Skeletal muscle tissue (tissue), 4 donors: ENCODE data around the gene HNRNPCL2. TPM values are rescaled to one million over a fixed set of nuclear protein-coding genes. Genes with fewer than 3 reads are reported as not detected.
"Not testable (repeated sequence)": the region's sequence is repeated elsewhere in the genome, so short reads cannot be mapped to it uniquely, and the experiment has no call there.

Experiments
- H3K27ac ChIP-seq: one replicate; pipeline ENCODE4 v1.7.0; 2013; ENCODE audit warnings: mild to moderate bottlenecking, low read depth, low read length, inconsistent platforms
- H3K27me3 ChIP-seq, 3 donors: one replicate each; pipeline ENCODE4 v1.7.0; 2013; ENCODE audit warnings: low read length in 3 of 3; ENCODE audit not compliant: control insufficient read depth in 3 of 3, insufficient read depth in 3 of 3
- H3K36me3 ChIP-seq, 3 donors: one replicate each; pipeline ENCODE4 v1.7.0; 2013; ENCODE audit warnings: low read length in 3 of 3; ENCODE audit not compliant: control insufficient read depth in 3 of 3, insufficient read depth in 3 of 3
- H3K4me1 ChIP-seq, 3 donors: one replicate each; pipeline ENCODE4 v1.7.0; 2013; ENCODE audit warnings: low read length in 3 of 3, mild to moderate bottlenecking in 3 of 3; ENCODE audit not compliant: control insufficient read depth in 3 of 3, insufficient read depth in 3 of 3
- H3K4me3 ChIP-seq, 3 donors: one replicate each; pipeline ENCODE4 v1.7.0; 2013; ENCODE audit warnings: low read length in 3 of 3
- H3K9ac ChIP-seq, 3 donors: one replicate each; pipeline ENCODE4 v1.7.0; 2013; ENCODE audit warnings: low read length in 3 of 3, mild to moderate bottlenecking in 3 of 3, moderate library complexity in 2 of 3, low read depth in 1 of 3
- H3K9me3 ChIP-seq, 3 donors: one replicate each; pipeline ENCODE4 v1.7.0; 2013; ENCODE audit warnings: low read length in 3 of 3; ENCODE audit not compliant: control insufficient read depth in 3 of 3
- total RNA-seq: library from RNA; depleted of rRNA; stranded (reverse); fragments of >200 nt; gene quantifications from one replicate; pipeline ENCODE4 v1.2.3, GENCODE V29; 2014
- donor health status: Osteomylitis.

HNRNPCL2 gene
- not detected for total RNA-seq

DNA sequence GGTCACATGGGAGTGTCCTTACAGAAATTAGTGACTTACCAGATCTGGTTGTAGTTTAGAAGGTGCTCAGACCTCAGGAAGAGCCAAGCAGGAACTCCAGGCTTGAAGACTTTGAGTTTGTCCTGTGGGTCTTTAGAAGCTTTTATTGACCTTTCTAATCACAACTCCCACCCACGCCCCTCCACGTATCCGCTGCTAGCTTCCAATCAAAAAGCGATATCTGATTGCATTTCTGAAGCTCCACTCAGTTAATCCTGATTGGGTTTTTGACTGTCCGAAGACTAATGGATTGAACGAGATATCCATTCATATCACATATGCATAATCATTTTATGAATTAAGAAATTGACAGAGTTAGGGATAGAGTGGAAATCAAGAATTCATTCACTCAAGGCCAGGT is at the start of gene HNRNPCL2:
HNRNPCL2 (minus strand) TSS at position 101 of the 400 bp plus-strand sequence. CDS start 454 bp downstream, outside the sequence.
- not testable (repeated sequence) for H3K9ac ChIP-seq, H3K4me1 ChIP-seq, H3K9me3 ChIP-seq, H3K27me3 ChIP-seq, H3K36me3 ChIP-seq, H3K27ac ChIP-seq, H3K4me3 ChIP-seq

DNA sequence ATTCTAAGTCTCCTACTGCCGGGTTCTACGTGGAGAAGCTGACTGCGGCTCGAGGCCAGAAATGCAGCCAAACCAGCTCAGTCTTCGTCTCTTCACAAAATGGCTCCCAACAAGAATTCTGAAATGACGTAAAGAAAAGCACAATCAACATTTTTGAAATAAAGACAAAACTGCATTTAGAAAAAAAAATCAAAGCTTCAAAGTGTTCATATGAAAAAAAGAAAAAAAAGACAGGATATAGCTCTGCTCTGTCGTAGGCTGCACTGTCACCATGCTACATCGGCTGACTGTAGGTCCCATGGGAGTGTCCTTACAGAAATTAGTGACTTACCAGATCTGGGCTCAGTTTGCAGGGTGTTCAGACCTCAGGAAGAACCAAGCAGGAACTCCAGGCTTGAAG is 48.9 kb upstream of the HNRNPCL2 start, which contains the start of gene HNRNPCL4:
HNRNPCL4 (minus strand) TSS at position 101 of the 400 bp plus-strand sequence. CDS start 164 bp downstream, outside the sequence.
- H3K27me3 ChIP-seq, H3K4me1 ChIP-seq: not testable (repeated sequence)

DNA sequence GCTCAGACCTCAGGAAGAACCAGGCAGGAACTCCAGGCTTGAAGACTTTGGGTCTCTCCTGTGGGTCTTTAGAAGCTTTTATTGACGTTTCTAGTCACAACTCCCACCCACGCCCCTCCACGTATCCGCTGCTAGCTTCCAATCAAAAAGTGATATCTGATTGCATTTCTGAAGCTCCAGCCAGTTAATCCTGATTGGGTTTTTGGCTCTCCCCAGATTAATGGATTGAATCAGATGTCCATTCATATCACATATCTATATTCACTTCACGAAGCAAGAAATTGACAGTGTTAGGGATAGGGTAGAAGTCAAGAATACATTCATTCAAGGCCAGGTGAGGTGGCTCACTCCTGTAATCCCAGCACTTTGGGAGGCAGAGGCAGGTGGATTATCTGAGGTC is 39.3 kb upstream of the HNRNPCL2 start, which contains the start of gene PRAMEF26:
PRAMEF26 (minus strand) TSS at position 101 of the 400 bp plus-strand sequence. CDS start 2,914 bp downstream, outside the sequence.
- not testable (repeated sequence) for H3K9me3 ChIP-seq, H3K4me3 ChIP-seq, H3K36me3 ChIP-seq, H3K27ac ChIP-seq, H3K4me1 ChIP-seq, H3K9ac ChIP-seq, H3K27me3 ChIP-seq

More for the DNA sequence above, 48.9 kb upstream of the HNRNPCL2 start, which contains the start of gene HNRNPCL4:
- not testable (repeated sequence) for H3K4me3 ChIP-seq, H3K9me3 ChIP-seq, H3K9ac ChIP-seq, H3K36me3 ChIP-seq, H3K27ac ChIP-seq

DNA sequence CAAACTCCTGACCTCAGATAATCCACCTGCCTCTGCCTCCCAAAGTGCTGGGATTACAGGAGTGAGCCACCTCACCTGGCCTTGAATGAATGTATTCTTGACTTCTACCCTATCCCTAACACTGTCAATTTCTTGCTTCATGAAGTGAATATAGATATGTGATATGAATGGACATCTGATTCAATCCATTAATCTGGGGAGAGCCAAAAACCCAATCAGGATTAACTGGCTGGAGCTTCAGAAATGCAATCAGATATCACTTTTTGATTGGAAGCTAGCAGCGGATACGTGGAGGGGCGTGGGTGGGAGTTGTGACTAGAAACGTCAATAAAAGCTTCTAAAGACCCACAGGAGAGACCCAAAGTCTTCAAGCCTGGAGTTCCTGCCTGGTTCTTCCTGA is 46.2 kb downstream of the HNRNPCL2 start, which contains the start of gene PRAMEF25:
PRAMEF25 (plus strand) TSS at position 301 of the 400 bp plus-strand sequence. CDS start 2,920 bp downstream, outside the sequence.
- not testable (repeated sequence) for H3K27ac ChIP-seq, H3K27me3 ChIP-seq, H3K9ac ChIP-seq, H3K9me3 ChIP-seq, H3K4me3 ChIP-seq, H3K36me3 ChIP-seq, H3K4me1 ChIP-seq

Other genes with a start within 250 kb of the HNRNPCL2 start
- not detected for gene PRAMEF4, start 230.7 kb downstream of the HNRNPCL2 start, total RNA-seq
- gene PRAMEF10, start 218.6 kb downstream of the HNRNPCL2 start, total RNA-seq = not detected
- not detected for gene PRAMEF7, start 200.2 kb downstream of the HNRNPCL2 start, total RNA-seq
- not detected for gene PRAMEF6, start 169.3 kb downstream of the HNRNPCL2 start, total RNA-seq
- gene PRAMEF27, start 60.3 kb downstream of the HNRNPCL2 start, total RNA-seq = not detected
- gene HNRNPCL3, start 56.1 kb downstream of the HNRNPCL2 start, total RNA-seq = not detected
- gene PRAMEF25, start 46.1 kb downstream of the HNRNPCL2 start, total RNA-seq = not detected
- not detected for gene PRAMEF26, start 39.2 kb upstream of the HNRNPCL2 start, total RNA-seq
- not detected for gene HNRNPCL4, start 48.8 kb upstream of the HNRNPCL2 start, total RNA-seq
- not detected for gene PRAMEF9, start 55.0 kb upstream of the HNRNPCL2 start, total RNA-seq
- gene PRAMEF13, start 84.6 kb upstream of the HNRNPCL2 start, total RNA-seq = not detected
- not detected for gene PRAMEF18, start 109.3 kb upstream of the HNRNPCL2 start, total RNA-seq
- gene PRAMEF5, start 137.3 kb upstream of the HNRNPCL2 start, total RNA-seq = not detected
- gene PRAMEF8, start 168.3 kb upstream of the HNRNPCL2 start, total RNA-seq = not detected
- gene PRAMEF33, start 186.7 kb upstream of the HNRNPCL2 start, total RNA-seq = not detected
- not detected for gene PRAMEF15, start 198.7 kb upstream of the HNRNPCL2 start, total RNA-seq
- not detected for gene PRAMEF14, start 230.3 kb upstream of the HNRNPCL2 start, total RNA-seq